ENCODE results near the gene MET. TPM values are rescaled to one million over a fixed set of nuclear protein-coding genes. Genes with fewer than 3 reads are reported as not detected.
"Not testable (repeated sequence)": the region's sequence is repeated elsewhere in the genome, so short reads cannot be mapped to it uniquely, and the experiment has no call there.

The MET gene
- total RNA-seq, 2 donors from 2014 or later: 2.5 to 7.3 TPM

- Mint-ChIP-seq H3K36me3 (ENCODE audit: low read depth) (no peaks in the 10 kb centered on the region), H3K4me3 (no peak overlapping the region), H3K27ac (no peak overlapping the region), H3K9me3 (peaks cover 15% of the 10 kb centered on the region), H3K4me1 (peaks cover 3% of the 10 kb centered on the region), H3K27me3 (ENCODE audit: insufficient read depth) (no peaks in the 10 kb centered on the region)
- no peak for DNase-seq
- Histone ChIP-seq H3K27me3 (ENCODE audit: control insufficient read depth, insufficient read depth, low read length, poor library complexity, severe bottlenecking) (no peaks in the 10 kb centered on the region), H3K9ac (ENCODE audit: extremely low read depth, low read length, poor library complexity, severe bottlenecking) (no peak overlapping the region), H3K27ac (ENCODE audit: low read depth, low read length) (no peak overlapping the region), H3K9me3 (ENCODE audit: control insufficient read depth, low read length) (no peaks in the 10 kb centered on the region), H3K4me1 (ENCODE audit: control insufficient read depth, insufficient read depth, low read length) (no peaks in the 10 kb centered on the region), H3K4me3 (ENCODE audit: low read length) (no peak overlapping the region), H3K36me3 (ENCODE audit: control insufficient read depth, insufficient read depth, low read length) (no peaks in the 10 kb centered on the region)
- 93 to 94% methylated on average over 4 of the region's 4 CpGs for WGBS, 2 experiments (ENCODE audit: insufficient coverage in 1 of 2, insufficient read length in 1 of 2)
- no peak for TF ChIP-seq CTCF (conservative IDR thresholded peaks at IDR 0.05)
Observed at GRCh38 chr7:116754186-116754585, 82.2 kb downstream of the MET start.

GRCh38 chr7:116757283-116757682 lies 85.3 kb downstream of the MET start:
- no peak for DNase-seq
- 93 to 94% methylated on average over 3 to 4 of the region's 4 CpGs for WGBS, 2 experiments (ENCODE audit: insufficient coverage in 1 of 2, insufficient read length in 1 of 2)

GRCh38 chr7:116759642-116760041 lies 87.6 kb downstream of the MET start:
- 87 to 94% methylated on average over 5 of the region's 5 CpGs for WGBS, 2 experiments (ENCODE audit: insufficient coverage in 1 of 2, insufficient read length in 1 of 2)
- H3K36me3 Mint-ChIP-seq (ENCODE audit: low read depth); H3K4me3 Mint-ChIP-seq; H3K4me1 ChIP-seq (ENCODE audit: control insufficient read depth, insufficient read depth, low read length); H3K4me3 ChIP-seq (ENCODE audit: low read length); H3K9me3 ChIP-seq (ENCODE audit: control insufficient read depth, low read length); H3K27me3 Mint-ChIP-seq (ENCODE audit: insufficient read depth); H3K9me3 Mint-ChIP-seq; H3K9ac ChIP-seq (ENCODE audit: extremely low read depth, low read length, poor library complexity, severe bottlenecking); H3K27me3 ChIP-seq (ENCODE audit: control insufficient read depth, insufficient read depth, low read length, poor library complexity, severe bottlenecking); H3K27ac ChIP-seq (ENCODE audit: low read depth, low read length); DNase-seq; H3K4me1 Mint-ChIP-seq; H3K36me3 ChIP-seq (ENCODE audit: control insufficient read depth, insufficient read depth, low read length); H3K27ac Mint-ChIP-seq: not testable (repeated sequence)

More at GRCh38 chr7:116757283-116757682, 85.3 kb downstream of the MET start:
- H3K4me1 Mint-ChIP-seq: peaks cover 3% of the 10 kb centered on the region
- H3K27ac Mint-ChIP-seq: no peak overlapping the region
- H3K36me3 Mint-ChIP-seq (ENCODE audit: low read depth): no peaks in the 10 kb centered on the region
- TF ChIP-seq CTCF (conservative IDR thresholded peaks at IDR 0.05): no peak
- Histone ChIP-seq H3K27me3 (ENCODE audit: control insufficient read depth, insufficient read depth, low read length, poor library complexity, severe bottlenecking) (no peaks in the 10 kb centered on the region), H3K27ac (ENCODE audit: low read depth, low read length) (no peak overlapping the region), H3K4me3 (ENCODE audit: low read length) (no peak overlapping the region), H3K9me3 (ENCODE audit: control insufficient read depth, low read length) (no peaks in the 10 kb centered on the region), H3K4me1 (ENCODE audit: control insufficient read depth, insufficient read depth, low read length) (no peaks in the 10 kb centered on the region), H3K9ac (ENCODE audit: extremely low read depth, low read length, poor library complexity, severe bottlenecking) (no peak overlapping the region), H3K36me3 (ENCODE audit: control insufficient read depth, insufficient read depth, low read length) (no peaks in the 10 kb centered on the region)
- H3K27me3 Mint-ChIP-seq (ENCODE audit: insufficient read depth): no peaks in the 10 kb centered on the region
- H3K9me3 Mint-ChIP-seq: no peaks in the 10 kb centered on the region
- H3K4me3 Mint-ChIP-seq: no peak overlapping the region

- H3K27me3 Mint-ChIP-seq (ENCODE audit: insufficient read depth): no peaks in the 10 kb centered on the region
- no peaks in the 10 kb centered on the region for H3K9me3 Mint-ChIP-seq
- no peaks in the 10 kb centered on the region for H3K36me3 Mint-ChIP-seq (ENCODE audit: low read depth)
- H3K27me3 ChIP-seq (ENCODE audit: control insufficient read depth, insufficient read depth, low read length, poor library complexity, severe bottlenecking): no peaks in the 10 kb centered on the region
- H3K9ac ChIP-seq (ENCODE audit: extremely low read depth, low read length, poor library complexity, severe bottlenecking): no peak overlapping the region
- no peaks in the 10 kb centered on the region for H3K9me3 ChIP-seq (ENCODE audit: control insufficient read depth, low read length)
- H3K27ac Mint-ChIP-seq: no peak overlapping the region
- no peak overlapping the region for H3K4me3 Mint-ChIP-seq
- no peak for DNase-seq
- TF ChIP-seq CTCF (conservative IDR thresholded peaks at IDR 0.05): no peak
- H3K4me1 ChIP-seq (ENCODE audit: control insufficient read depth, insufficient read depth, low read length): no peaks in the 10 kb centered on the region
- 88% methylated on average over 1 of the region's 1 CpG; no CpG with 5 or more reads in 1 of the 2 experiments for WGBS, 2 experiments (ENCODE audit: insufficient coverage in 1 of 2, insufficient read length in 1 of 2)
- H3K36me3 ChIP-seq (ENCODE audit: control insufficient read depth, insufficient read depth, low read length): no peaks in the 10 kb centered on the region
- peaks cover 1% of the 10 kb centered on the region for H3K4me1 Mint-ChIP-seq
- no peak overlapping the region for H3K4me3 ChIP-seq (ENCODE audit: low read length)
- no peak overlapping the region for H3K27ac ChIP-seq (ENCODE audit: low read depth, low read length)
Observed at GRCh38 chr7:116762971-116763370, 91.0 kb downstream of the MET start.
